OCI-LY7 (cell line): ENCODE data around the gene AUTS2.

Experiments used
- EZH2phosphoT487 ChIP-seq: fragments of 200-600 bp; sonication (generic); IDR thresholded peaks from 2 replicates; pipeline ENCODE4 v1.6.1; 2018; ENCODE audit warnings: low read depth, borderline replicate concordance, mild to moderate bottlenecking, mixed run types, antibody characterized with exemption, low read length, moderate library complexity, mixed read lengths
- TF ChIP-seq, protein P1 (sequence below): fragments of 200-600 bp; sonication (generic); conservative IDR thresholded peaks from 2 replicates; pipeline ENCODE4 v1.5.1; 2014; ENCODE audit warnings: mild to moderate bottlenecking, antibody characterized with exemption, low read length, moderate library complexity, mixed read lengths

DNA sequence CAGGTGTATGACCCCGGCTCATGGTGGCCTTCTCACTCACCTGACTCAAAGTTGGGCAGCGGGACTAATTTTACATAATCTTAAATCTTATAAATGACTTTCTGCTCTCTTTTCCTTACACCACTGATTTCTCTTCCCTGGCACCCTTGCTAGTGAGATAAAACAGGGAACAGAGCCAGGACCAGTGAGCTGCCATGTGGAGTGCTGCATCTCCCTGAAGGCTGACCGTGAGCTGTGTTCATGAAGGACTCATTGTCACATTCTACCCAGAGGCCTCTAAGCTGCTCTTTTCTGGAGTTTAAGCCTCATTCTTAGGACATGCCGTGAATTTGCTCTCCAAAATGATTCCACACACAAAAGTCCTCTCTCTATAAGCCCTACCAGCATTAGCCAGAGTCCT, 762.3 kb downstream of the AUTS2 start:
- TF ChIP-seq, protein P1, sequence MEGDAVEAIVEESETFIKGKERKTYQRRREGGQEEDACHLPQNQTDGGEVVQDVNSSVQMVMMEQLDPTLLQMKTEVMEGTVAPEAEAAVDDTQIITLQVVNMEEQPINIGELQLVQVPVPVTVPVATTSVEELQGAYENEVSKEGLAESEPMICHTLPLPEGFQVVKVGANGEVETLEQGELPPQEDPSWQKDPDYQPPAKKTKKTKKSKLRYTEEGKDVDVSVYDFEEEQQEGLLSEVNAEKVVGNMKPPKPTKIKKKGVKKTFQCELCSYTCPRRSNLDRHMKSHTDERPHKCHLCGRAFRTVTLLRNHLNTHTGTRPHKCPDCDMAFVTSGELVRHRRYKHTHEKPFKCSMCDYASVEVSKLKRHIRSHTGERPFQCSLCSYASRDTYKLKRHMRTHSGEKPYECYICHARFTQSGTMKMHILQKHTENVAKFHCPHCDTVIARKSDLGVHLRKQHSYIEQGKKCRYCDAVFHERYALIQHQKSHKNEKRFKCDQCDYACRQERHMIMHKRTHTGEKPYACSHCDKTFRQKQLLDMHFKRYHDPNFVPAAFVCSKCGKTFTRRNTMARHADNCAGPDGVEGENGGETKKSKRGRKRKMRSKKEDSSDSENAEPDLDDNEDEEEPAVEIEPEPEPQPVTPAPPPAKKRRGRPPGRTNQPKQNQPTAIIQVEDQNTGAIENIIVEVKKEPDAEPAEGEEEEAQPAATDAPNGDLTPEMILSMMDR: no peak
- no peak for TF ChIP-seq EZH2phosphoT487
